Measurements from ENCODE around the gene NRIP3. TPM values are rescaled to one million over a fixed set of nuclear protein-coding genes. Genes with fewer than 3 reads are reported as not detected.
"Not testable (repeated sequence)": the region's sequence is repeated elsewhere in the genome, so short reads cannot be mapped to it uniquely, and the experiment has no call there.

Gene NRIP3
- total RNA-seq, 2 donors from 2014 or later: 0.27 to 6.0 TPM

DNA sequence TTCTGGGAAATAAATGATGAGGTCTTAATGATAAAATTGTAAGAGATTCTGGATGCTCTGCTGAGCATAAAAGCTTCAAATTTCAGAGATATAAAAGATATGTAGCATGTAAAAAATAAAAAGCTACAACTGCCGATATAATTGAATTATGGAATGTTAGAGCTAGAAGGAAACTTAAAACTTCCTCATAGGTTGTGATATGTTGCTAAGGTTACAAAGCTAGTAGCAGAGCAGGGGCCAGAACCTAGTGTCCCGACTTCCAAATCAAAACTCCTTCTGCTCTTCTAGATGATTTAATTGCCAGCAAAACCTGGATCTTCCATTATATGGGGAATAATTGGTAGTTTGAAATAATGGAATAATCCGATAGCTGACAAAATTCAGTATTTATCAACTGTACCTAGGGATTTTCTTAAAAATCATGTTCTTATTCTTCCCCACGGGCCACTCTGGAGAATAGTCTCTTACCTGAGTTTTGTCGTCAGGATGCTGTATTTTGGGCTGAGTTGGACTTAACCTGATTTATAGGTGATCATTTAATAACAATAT is 61.2 kb downstream of the NRIP3 start, which contains the start of gene ASCL3:
Gene ASCL3, minus strand, starts transcription at position 499 of the 549 bp plus-strand sequence. CDS start 4,855 bp downstream, outside the sequence.
- TF ChIP-seq POLR2AphosphoS5 (IDR thresholded peaks at IDR 0.05) (no peak), POLR2A (IDR thresholded peaks at IDR 0.05) (no peak)
- TF ChIP-seq, protein P1, sequence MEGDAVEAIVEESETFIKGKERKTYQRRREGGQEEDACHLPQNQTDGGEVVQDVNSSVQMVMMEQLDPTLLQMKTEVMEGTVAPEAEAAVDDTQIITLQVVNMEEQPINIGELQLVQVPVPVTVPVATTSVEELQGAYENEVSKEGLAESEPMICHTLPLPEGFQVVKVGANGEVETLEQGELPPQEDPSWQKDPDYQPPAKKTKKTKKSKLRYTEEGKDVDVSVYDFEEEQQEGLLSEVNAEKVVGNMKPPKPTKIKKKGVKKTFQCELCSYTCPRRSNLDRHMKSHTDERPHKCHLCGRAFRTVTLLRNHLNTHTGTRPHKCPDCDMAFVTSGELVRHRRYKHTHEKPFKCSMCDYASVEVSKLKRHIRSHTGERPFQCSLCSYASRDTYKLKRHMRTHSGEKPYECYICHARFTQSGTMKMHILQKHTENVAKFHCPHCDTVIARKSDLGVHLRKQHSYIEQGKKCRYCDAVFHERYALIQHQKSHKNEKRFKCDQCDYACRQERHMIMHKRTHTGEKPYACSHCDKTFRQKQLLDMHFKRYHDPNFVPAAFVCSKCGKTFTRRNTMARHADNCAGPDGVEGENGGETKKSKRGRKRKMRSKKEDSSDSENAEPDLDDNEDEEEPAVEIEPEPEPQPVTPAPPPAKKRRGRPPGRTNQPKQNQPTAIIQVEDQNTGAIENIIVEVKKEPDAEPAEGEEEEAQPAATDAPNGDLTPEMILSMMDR (IDR thresholded peaks at IDR 0.05): no peak
- Histone ChIP-seq H3K27me3 (replicated peaks; ENCODE audit: insufficient read depth) (no peaks in the 10 kb centered on the region), H3K36me3 (no peaks in the 10 kb centered on the region), H3K4me3 (no peak within 1 kb of the TSS), H3K27ac (no peak within 1 kb of the TSS), H3K9me3 (no peaks in the 10 kb centered on the region), H3K4me1 (replicated peaks) (no peaks in the 10 kb centered on the region)
- DNase-seq (ENCODE audit: low spot score): no peak
- intact Hi-C loops (cut with DNase I): no loop called here
- whole genome bisulfite sequencing: 65% methylated on average over 5 of the region's 5 CpGs

DNA sequence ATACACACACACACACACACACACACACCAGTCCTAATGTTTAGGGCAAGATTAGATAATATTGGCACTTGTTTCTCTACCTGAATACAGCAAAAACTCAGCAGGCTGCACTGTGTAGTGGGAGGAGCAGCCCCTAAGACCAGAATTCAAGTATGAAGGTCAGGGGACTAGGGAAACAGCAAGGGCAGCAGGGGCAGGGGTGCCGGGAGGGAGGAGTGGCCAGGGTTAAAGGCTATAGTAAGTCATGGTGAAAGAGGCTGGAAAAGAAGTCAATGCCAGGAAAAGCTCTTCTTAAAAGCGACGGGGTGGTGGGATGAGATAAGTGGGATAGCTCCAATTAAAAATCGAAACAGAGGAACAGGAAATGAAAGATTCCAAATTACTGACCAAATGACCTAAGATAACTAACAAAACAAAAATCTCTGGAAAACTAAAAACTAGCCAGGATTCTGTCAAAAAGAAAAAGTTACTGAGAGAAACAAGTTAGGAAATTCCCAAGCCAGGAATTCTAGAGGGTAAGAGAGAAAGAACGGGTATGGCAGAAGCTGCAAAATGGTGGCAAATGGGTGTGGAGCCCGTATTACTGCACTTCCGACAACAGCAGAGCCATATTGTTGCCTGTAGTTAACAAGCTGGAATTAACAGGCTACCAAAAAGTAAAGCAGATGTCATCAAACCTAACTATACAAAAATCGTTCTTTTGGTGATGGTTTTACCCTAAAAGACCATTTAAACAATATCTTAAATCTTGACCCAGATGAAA is 62.3 kb downstream of the NRIP3 start:
- no peaks in the 10 kb centered on the region for H3K27me3 ChIP-seq (replicated peaks; ENCODE audit: insufficient read depth)
- 75% methylated on average over 8 of the region's 8 CpGs for WGBS
- TF ChIP-seq POLR2AphosphoS5 (IDR thresholded peaks at IDR 0.05) (no peak), POLR2A (IDR thresholded peaks at IDR 0.05) (no peak)
- TF ChIP-seq, protein P1 (IDR thresholded peaks at IDR 0.05): no peak
- no peak for DNase-seq (ENCODE audit: low spot score)
- no peaks in the 10 kb centered on the region for H3K36me3 ChIP-seq
- intact Hi-C loops (cut with DNase I): no loop called here
- H3K27ac ChIP-seq: no peak overlapping the region
- H3K4me3 ChIP-seq: no peak overlapping the region
- no peaks in the 10 kb centered on the region for H3K9me3 ChIP-seq
- H3K4me1 ChIP-seq (replicated peaks): no peaks in the 10 kb centered on the region

DNA sequence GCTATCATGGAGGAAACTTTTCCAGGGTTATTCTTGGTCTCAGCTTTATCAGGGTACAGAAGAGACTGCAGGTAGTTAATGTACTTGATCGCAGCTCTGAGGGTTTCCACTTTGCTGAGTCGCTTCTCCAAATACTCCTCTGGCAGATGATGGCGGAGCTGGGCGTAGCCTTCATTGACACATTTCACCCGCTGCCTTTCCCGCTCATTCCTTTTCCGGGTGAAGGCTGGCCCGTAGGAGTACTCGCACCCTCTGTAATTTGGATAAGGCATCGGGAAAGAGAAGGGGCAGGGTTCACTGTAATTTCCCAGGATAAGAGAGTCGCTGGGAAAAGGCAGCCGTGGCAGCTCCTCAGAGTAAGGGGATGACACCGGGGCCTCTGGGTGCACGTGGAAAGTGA is 66.1 kb downstream of the NRIP3 start:
- H3K27ac ChIP-seq: no peak overlapping the region
- no peak for TF ChIP-seq POLR2AphosphoS5 (IDR thresholded peaks at IDR 0.05)
- TF ChIP-seq POLR2A (IDR thresholded peaks at IDR 0.05): no peak
- TF ChIP-seq, protein P1 (IDR thresholded peaks at IDR 0.05): no peak
- DNase-seq (ENCODE audit: low spot score): no peak
- H3K4me1 ChIP-seq (replicated peaks): no peaks in the 10 kb centered on the region
- no peaks in the 10 kb centered on the region for H3K36me3 ChIP-seq
- no peak overlapping the region for H3K4me3 ChIP-seq
- 88% methylated on average over 14 of the region's 14 CpGs for WGBS
- H3K27me3 ChIP-seq (replicated peaks; ENCODE audit: insufficient read depth): no peaks in the 10 kb centered on the region
- H3K9me3 ChIP-seq: no peaks in the 10 kb centered on the region
- intact Hi-C loops (cut with DNase I): no loop called here

DNA sequence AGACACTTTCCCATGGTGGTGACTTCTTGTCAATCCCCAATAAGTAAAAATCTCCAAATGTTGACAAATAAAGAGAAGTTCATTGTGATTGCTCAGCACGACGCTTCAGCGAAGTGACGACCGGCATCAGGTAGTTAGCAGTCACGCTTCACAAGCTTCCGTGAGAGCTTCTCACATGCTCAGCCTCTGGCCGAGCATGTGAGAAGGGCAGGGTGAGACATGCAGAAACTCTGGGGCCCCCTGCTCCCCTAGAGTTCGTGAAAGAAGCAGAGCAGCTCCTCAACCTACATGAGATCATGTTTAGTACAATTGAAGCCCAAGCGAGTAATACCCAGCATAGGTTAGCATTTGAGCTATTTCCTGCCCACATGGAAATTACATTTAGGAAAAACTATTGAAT is 66.6 kb downstream of the NRIP3 start:
- Histone ChIP-seq H3K27ac (no peak overlapping the region), H3K9me3 (no peaks in the 10 kb centered on the region), H3K4me3 (no peak overlapping the region), H3K27me3 (replicated peaks; ENCODE audit: insufficient read depth) (no peaks in the 10 kb centered on the region), H3K36me3 (no peaks in the 10 kb centered on the region), H3K4me1 (replicated peaks) (no peaks in the 10 kb centered on the region)
- TF ChIP-seq POLR2A (IDR thresholded peaks at IDR 0.05) (no peak), POLR2AphosphoS5 (IDR thresholded peaks at IDR 0.05) (no peak)
- TF ChIP-seq, protein P1 (IDR thresholded peaks at IDR 0.05): no peak
- 69% methylated on average over 10 of the region's 10 CpGs for WGBS
- no peak for DNase-seq (ENCODE audit: low spot score)
- intact Hi-C loops (cut with DNase I): no loop called here

DNA sequence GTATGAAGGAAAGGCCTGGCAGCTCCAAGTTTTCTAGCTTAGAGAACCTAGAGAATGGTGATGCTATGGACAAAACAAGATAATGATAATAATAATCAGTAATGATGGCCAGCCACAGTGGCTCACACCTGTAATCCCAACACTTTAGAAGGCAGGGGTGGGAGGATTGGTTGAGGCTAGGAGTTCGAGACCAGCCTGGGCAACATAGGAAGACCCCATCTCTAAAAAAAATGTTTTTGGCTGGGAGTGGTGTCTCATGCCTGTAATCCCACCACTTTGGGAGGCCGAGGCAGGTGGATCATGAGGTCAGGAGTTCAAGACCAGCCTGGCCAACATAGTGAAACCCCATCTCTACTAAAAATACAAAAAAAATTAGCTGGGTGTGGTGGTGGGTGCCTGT is 68.0 kb downstream of the NRIP3 start:
- H3K27me3 ChIP-seq (replicated peaks; ENCODE audit: insufficient read depth); H3K36me3 ChIP-seq; DNase-seq (ENCODE audit: low spot score); H3K4me3 ChIP-seq; H3K4me1 ChIP-seq (replicated peaks); intact Hi-C loops (cut with DNase I); H3K27ac ChIP-seq; H3K9me3 ChIP-seq: not testable (repeated sequence)
- 100% methylated on average over 2 of the region's 2 CpGs for WGBS

All from prostate gland (tissue), 2 donors.